GM12892 (cell line): ENCODE results near the gene IL4I1.
A peak's percentile ranks its signal among the peaks of the same experiment; 100 is the strongest.

Experiments
- POLR2A ChIP-seq: IDR thresholded peaks from 2 replicates; pipeline ENCODE4 v1.6.1; 2011; ENCODE audit warnings: low read depth, low read length, control low read depth
- POLR2AphosphoS5 ChIP-seq: IDR thresholded peaks from 2 replicates; pipeline ENCODE4 v1.6.1; 2011; ENCODE audit warnings: low read depth, low read length, control low read depth
- TAF1 ChIP-seq: IDR thresholded peaks from 2 replicates; pipeline ENCODE4 v1.6.1; 2011; ENCODE audit warnings: low read depth, mild to moderate bottlenecking, control low read depth, low read length, borderline replicate concordance

DNA sequence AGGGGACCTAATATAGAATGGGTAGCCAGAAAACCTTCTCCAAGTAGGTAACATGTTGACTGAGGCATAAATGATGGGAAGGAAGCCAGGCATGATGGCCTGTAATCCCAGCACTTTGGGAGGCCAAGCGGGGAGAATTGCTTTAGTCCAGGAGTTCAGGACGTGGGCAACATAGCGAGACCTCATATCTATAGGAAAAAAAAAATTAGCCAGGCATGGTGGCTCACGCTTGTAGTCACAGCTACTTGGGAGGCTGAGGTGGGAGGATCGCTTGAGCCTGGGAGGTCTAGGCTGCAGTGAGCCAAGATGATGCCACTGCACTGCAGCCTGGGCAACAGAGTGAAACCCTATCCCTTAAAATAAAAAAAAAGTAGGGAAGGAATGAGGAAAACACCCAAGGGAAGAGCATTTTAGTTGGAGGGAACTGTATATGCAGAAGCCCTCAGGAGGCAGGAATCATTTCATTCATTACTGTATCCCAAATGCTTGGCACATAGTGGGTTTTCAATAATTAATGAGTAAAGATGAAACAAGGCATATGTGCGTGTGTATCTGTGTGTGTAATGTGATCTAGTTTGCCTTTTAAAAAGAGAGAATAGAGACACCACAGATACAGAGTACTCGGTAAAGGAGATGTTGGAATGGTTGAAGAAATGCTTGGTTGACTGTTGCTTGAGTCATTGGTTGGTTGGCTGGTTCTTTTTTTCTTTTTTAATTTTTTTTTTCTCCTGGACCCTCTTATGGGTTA is 34.8 kb upstream of the IL4I1 start:
- TF ChIP-seq POLR2A (peak; percentile 56; the same call in 1 of the 2 replicates), TAF1 (no peak), POLR2AphosphoS5 (peak; percentile 51)
